Right lobe of liver (tissue), 6 donors: ENCODE results near the gene SEH1L. TPM values are rescaled to one million over a fixed set of nuclear protein-coding genes. Genes with fewer than 3 reads are reported as not detected.

Source experiments
- ATAC-seq, 4 donors: fragments of 200-7000 bp; cut with Tn5 transposase; one replicate each; pipeline ENCODE4 v1.9.1; 2020; ENCODE audit warnings: mild to moderate bottlenecking in 4 of 4, moderate library complexity in 4 of 4
- DNase-seq, 3 donors: peaks; one replicate each; pipeline ENCODE4 v3.0.0-alpha.2; 2020
- H3K27ac ChIP-seq, 3 donors: fragments of 200-600 bp; one replicate each; pipeline ENCODE4 v1.8.0; 2022
- H3K27me3 ChIP-seq, 2 donors: fragments of 200-600 bp; one replicate each; pipeline ENCODE4 v1.8.0; 2022
- H3K36me3 ChIP-seq, 4 donors: fragments of 200-600 bp; sonication (generic) in 1 of 4; one replicate each; pipeline versions ENCODE4 v1.5.1 to v1.8.0; 2017 to 2022; ENCODE audit warnings: control low read depth in 1 of 4
- H3K4me1 ChIP-seq, 4 donors: fragments of 200-600 bp; sonication (generic) in 1 of 4; one replicate each; pipeline versions ENCODE4 v1.5.1 to v1.8.0; 2017 to 2022; ENCODE audit warnings: control low read depth in 1 of 4
- H3K4me3 ChIP-seq, 3 donors: fragments of 200-600 bp; one replicate each; pipeline ENCODE4 v1.8.0; 2022
- H3K9me3 ChIP-seq, 4 donors: fragments of 200-600 bp; sonication (generic) in 1 of 4; one replicate each; pipeline versions ENCODE4 v1.5.1 to v1.8.0; 2017 to 2022; ENCODE audit warnings: control low read depth in 1 of 4
- POLR2A ChIP-seq: fragments of 450-650 bp; IDR thresholded peaks from one replicate; pipeline ENCODE4 v1.6.1; 2017; ENCODE audit warnings: antibody characterized with exemption, mild to moderate bottlenecking
- WGBS: methylation state at CpG from one replicate; pipeline ENCODE4 v1.1.6; 2018; ENCODE audit warnings: low coverage, low lambda C conversion rate; ENCODE audit not compliant: insufficient coverage; ENCODE audit errors: missing lambda C conversion rate; 5-methylcytosine and 5-hydroxymethylcytosine counted together
- intact Hi-C, 2 donors: fragments of 100-400 bp; cut with DNase I; formaldehyde crosslinking; loops; one replicate each; pipeline versions ENCODE4 v1.11.2 to v1.14.1; 2022
- total RNA-seq, 6 experiments: library from RNA; depleted of rRNA in 2 of 6; stranded (reverse); fragments of >200 nt in 2 of 6; fragmentation: NEBNext Ultra II Directional in 3 of 6; extraction: Animal tissue kit (Norgen Biotek cat#: 25700) in 3 of 6; gene quantifications; one replicate each; pipeline versions ENCODE4 v1.1.0 to v1.2.4, GENCODE V29; 2016 to 2023
- TF ChIP-seq, protein P1 (sequence below), 4 donors: fragments of 200-600 bp in 3 of 4; fragments of 450-650 bp in 1 of 4; IDR thresholded peaks; one replicate each; pipeline versions ENCODE4 v1.5.1 to v1.8.0; 2016 to 2022; ENCODE audit warnings: antibody characterized with exemption in 4 of 4, mild to moderate bottlenecking in 2 of 4
- donor health status: DM: no; HTN: yes; CAD: no.
- donor health status: DM: no; HTN: no; CAD: no.
- donor health status: DM: no; HTN: no; CAD: no.
- donor health status: DM: no; HTN: yes; CAD: no.
- donor health status: DM: no; HTN: yes; CAD: no.

The SEH1L gene
- total RNA-seq, 6 experiments from 2014 or later, result 14.6 to 30.3 (median 20.9) TPM

DNA sequence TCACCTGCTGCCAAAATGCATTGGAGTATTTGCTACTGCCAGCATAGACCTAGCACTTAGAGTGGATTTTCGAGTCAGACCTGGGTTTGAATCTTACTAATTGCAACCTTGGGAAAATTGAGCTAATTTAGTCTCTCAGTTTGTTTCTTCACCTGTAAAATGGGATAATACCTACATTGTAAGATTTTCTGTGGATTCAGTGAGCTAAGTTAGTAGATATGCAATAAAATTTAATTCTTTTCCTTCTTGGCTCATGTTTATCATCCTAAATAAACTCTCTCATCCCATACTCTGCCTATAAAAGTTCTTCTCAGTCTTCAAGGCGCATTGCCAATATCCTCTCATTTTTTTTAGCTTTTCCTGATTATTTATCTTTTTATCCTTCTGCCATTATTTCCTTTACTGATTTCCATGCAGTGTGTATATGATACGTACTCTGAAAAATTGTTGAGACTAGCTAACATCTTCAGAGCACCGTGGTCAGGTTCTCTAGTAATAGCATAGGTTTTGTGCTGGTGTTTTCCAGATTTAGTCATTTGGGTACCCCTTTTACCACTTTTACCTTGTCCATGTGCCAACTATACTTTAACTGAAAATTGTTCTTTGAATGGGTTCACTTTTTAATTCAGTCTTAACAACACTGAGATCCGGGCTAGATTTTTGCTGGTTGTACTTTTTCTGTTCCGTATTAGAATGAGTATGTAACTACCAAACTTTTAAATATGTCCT, 50.7 kb downstream of the SEH1L start:
- 79% methylated on average over 6 of the region's 6 CpGs for WGBS

DNA sequence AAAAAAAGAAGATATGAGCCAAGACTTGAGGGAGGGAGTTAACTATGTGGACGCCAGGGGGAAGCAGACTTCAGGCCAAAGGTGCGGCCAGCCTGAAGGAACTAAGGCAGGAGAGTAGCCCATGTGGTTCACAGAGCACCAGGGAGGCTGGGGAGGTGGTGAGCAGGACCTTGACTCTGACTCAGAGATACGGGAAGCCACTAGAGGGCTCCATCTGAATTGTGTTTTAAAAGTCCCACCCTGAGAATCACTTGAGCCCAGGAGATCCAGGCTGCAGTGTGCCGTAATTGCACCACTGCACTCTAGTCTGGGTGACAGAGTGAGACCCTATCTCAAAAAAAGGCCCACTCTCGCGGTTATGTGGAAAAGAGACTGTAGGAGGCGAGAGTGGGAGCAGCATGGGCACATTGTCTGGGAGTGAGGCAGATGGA, 55.7 kb downstream of the SEH1L start:
- H3K36me3 ChIP-seq, result peaks cover 0 to 14% (median 0%) of the 10 kb centered on the region in 4 donors
- no peak for DNase-seq

More for the DNA sequence above, 50.7 kb downstream of the SEH1L start:
- ATAC-seq (no peak), DNase-seq (no peak)
- Histone ChIP-seq H3K27me3 (no peaks in the 10 kb centered on the region), H3K36me3 (peaks cover 0 to 11% (median 0%) of the 10 kb centered on the region in 4 donors), H3K9me3 (no peaks in the 10 kb centered on the region), H3K4me3 (no peak overlapping the region), H3K4me1 (no peaks in the 10 kb centered on the region), H3K27ac (no peak overlapping the region)
- TF ChIP-seq POLR2A, result no peak
- TF ChIP-seq, protein P1, sequence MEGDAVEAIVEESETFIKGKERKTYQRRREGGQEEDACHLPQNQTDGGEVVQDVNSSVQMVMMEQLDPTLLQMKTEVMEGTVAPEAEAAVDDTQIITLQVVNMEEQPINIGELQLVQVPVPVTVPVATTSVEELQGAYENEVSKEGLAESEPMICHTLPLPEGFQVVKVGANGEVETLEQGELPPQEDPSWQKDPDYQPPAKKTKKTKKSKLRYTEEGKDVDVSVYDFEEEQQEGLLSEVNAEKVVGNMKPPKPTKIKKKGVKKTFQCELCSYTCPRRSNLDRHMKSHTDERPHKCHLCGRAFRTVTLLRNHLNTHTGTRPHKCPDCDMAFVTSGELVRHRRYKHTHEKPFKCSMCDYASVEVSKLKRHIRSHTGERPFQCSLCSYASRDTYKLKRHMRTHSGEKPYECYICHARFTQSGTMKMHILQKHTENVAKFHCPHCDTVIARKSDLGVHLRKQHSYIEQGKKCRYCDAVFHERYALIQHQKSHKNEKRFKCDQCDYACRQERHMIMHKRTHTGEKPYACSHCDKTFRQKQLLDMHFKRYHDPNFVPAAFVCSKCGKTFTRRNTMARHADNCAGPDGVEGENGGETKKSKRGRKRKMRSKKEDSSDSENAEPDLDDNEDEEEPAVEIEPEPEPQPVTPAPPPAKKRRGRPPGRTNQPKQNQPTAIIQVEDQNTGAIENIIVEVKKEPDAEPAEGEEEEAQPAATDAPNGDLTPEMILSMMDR (IDR thresholded peaks at IDR 0.05), result no peak
- intact Hi-C loops, result no loop called here

DNA sequence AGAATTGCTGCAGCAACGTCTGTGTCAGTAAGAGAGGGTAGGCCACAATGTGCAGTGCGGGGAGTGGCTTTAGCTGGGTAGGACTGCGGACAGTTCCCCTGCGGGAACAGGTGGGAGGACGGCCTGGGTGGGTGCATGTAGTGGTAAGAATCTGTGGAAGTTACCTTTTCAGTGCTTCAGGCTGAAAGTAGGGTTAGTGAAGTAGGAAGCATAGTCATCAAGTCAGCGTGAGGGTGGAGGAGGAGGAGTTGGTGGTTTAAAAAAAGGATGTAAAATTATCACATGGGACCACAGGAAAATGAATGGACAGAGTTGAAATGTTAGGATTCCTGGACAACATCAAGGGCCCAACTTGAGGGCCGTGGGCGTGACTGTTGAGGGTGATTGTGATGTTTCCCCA, 56.6 kb downstream of the SEH1L start:
- no peaks in the 10 kb centered on the region for H3K27me3 ChIP-seq
- no peaks in the 10 kb centered on the region for H3K4me1 ChIP-seq
- no peak for ATAC-seq
- H3K36me3 ChIP-seq, result peaks cover 0 to 23% (median 0%) of the 10 kb centered on the region in 4 donors
- no peak overlapping the region for H3K4me3 ChIP-seq
- no peak overlapping the region for H3K27ac ChIP-seq
- TF ChIP-seq POLR2A, result no peak
- TF ChIP-seq, protein P1 (IDR thresholded peaks at IDR 0.05), result no peak
- WGBS, result 77% methylated on average over 6 of the region's 8 CpGs
- intact Hi-C loops, result no loop called here
- no peak for DNase-seq
- H3K9me3 ChIP-seq, result no peaks in the 10 kb centered on the region

More for the DNA sequence above, 55.7 kb downstream of the SEH1L start:
- Histone ChIP-seq H3K27ac (no peak overlapping the region), H3K27me3 (no peaks in the 10 kb centered on the region), H3K4me3 (no peak overlapping the region), H3K4me1 (no peaks in the 10 kb centered on the region), H3K9me3 (no peaks in the 10 kb centered on the region)
- peak; percentile 72 to 82 (median 76) for ATAC-seq
- TF ChIP-seq, protein P1 (IDR thresholded peaks at IDR 0.05), result peak in 3 of 4 donors; percentile 25 to 47 (median 36)
- no peak for TF ChIP-seq POLR2A
- intact Hi-C loops, result no loop called here
- WGBS, result 83% methylated on average over 6 of the region's 7 CpGs

DNA sequence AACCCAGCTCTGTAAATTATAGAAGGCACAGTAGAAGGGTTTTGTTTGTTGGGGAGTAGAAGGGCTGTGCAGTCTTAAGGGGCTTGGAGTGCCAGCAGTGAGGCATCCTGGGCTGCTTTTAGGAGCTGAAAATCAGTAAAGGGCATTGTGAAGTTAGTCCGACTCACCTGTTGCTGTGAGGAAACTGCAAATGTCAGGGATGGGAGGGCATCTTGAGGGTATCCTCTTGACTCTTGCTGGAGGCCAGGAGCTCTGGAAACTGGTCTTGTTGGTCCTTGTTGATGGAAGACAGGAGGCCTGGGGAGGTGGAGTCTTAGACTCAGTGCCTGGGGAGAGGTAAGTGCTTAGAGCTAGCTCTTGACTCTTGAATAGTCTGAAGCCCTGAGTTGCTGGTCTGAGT, 57.5 kb downstream of the SEH1L start:
- intact Hi-C loops, result no loop called here
- DNase-seq (no peak), ATAC-seq (no peak)

More for the DNA sequence above, 57.5 kb downstream of the SEH1L start:
- no peak overlapping the region for H3K27ac ChIP-seq
- no peaks in the 10 kb centered on the region for H3K27me3 ChIP-seq
- no peaks in the 10 kb centered on the region for H3K9me3 ChIP-seq
- peaks cover 0 to 28% (median 0%) of the 10 kb centered on the region in 4 donors for H3K36me3 ChIP-seq
- 89% methylated on average over 1 of the region's 1 CpG for WGBS
- H3K4me1 ChIP-seq, result no peaks in the 10 kb centered on the region
- H3K4me3 ChIP-seq, result no peak overlapping the region
- TF ChIP-seq, protein P1 (IDR thresholded peaks at IDR 0.05), result no peak
- no peak for TF ChIP-seq POLR2A
